Measurements from ENCODE around the gene MYO5C. TPM values are rescaled to one million over a fixed set of nuclear protein-coding genes. Genes with fewer than 3 reads are reported as not detected.

MYO5C gene
- total and polyA plus RNA-seq, 3 donors from 2014 or later, result 9.3 to 47.6 (median 40.0) TPM

- H3K36me3 ChIP-seq (ENCODE audit: low read depth, missing control alignments), result no peaks in the 10 kb centered on the region
- peaks cover 25% of the 10 kb centered on the region for H3K4me1 ChIP-seq
- no peak overlapping the region for H3K27ac ChIP-seq
- H3K9me3 ChIP-seq, result no peaks in the 10 kb centered on the region
- no peak for TF ChIP-seq CTCF (IDR thresholded peaks at IDR 0.05)
- no peak for TF ChIP-seq POLR2A (IDR thresholded peaks at IDR 0.05)
- 77 to 88% methylated on average over 4 of the region's 4 CpGs for WGBS, 2 donors
- H3K27me3 ChIP-seq, result no peaks in the 10 kb centered on the region
- no peak for DNase-seq
- intact Hi-C loops (cut with DNase I; ENCODE audit: low total_unique reads), result no loop called here
- H3K4me3 ChIP-seq, result no peak overlapping the region
Observed at GRCh38 chr15:52291204-52291603, 4.4 kb downstream of the MYO5C start.

- peaks cover 22% of the 10 kb centered on the region for H3K4me1 ChIP-seq
- no peak overlapping the region for H3K27ac ChIP-seq
- DNase-seq, result no peak
- WGBS, 2 donors, result 92 to 93% methylated on average over 3 of the region's 3 CpGs
- H3K27me3 ChIP-seq, result no peaks in the 10 kb centered on the region
- no peak overlapping the region for H3K4me3 ChIP-seq
- H3K9me3 ChIP-seq, result no peaks in the 10 kb centered on the region
- no peaks in the 10 kb centered on the region for H3K36me3 ChIP-seq (ENCODE audit: low read depth, missing control alignments)
- no peak for TF ChIP-seq POLR2A (IDR thresholded peaks at IDR 0.05)
- no peak for TF ChIP-seq CTCF (IDR thresholded peaks at IDR 0.05)
- intact Hi-C loops (cut with DNase I; ENCODE audit: low total_unique reads), result no loop called here
Observed at GRCh38 chr15:52290800-52291199, 4.8 kb downstream of the MYO5C start.

- no peak overlapping the region for H3K4me3 ChIP-seq
- peaks cover 20% of the 10 kb centered on the region for H3K4me1 ChIP-seq
- H3K9me3 ChIP-seq, result no peaks in the 10 kb centered on the region
- no peaks in the 10 kb centered on the region for H3K27me3 ChIP-seq
- TF ChIP-seq POLR2A (IDR thresholded peaks at IDR 0.05) (no peak), CTCF (IDR thresholded peaks at IDR 0.05) (no peak)
- intact Hi-C loops (cut with DNase I; ENCODE audit: low total_unique reads), result no loop called here
- WGBS, 2 donors, result 47 to 52% methylated on average over 4 of the region's 4 CpGs
- DNase-seq, result no peak
- H3K36me3 ChIP-seq (ENCODE audit: low read depth, missing control alignments), result no peaks in the 10 kb centered on the region
- H3K27ac ChIP-seq, result no peak overlapping the region
Observed at GRCh38 chr15:52290329-52290728, 5.3 kb downstream of the MYO5C start.

GRCh38 chr15:52289629-52290081, 5.9 kb downstream of the MYO5C start:
- peak; percentile 51 for DNase-seq
- no peaks in the 10 kb centered on the region for H3K27me3 ChIP-seq
- intact Hi-C loops (cut with DNase I; ENCODE audit: low total_unique reads), result no loop called here
- peaks cover 20% of the 10 kb centered on the region for H3K4me1 ChIP-seq
- peak overlapping the region; percentile 51 to 66 for H3K27ac ChIP-seq
- H3K36me3 ChIP-seq (ENCODE audit: low read depth, missing control alignments), result no peaks in the 10 kb centered on the region
- H3K9me3 ChIP-seq, result no peaks in the 10 kb centered on the region
- 35 to 38% methylated on average over 4 of the region's 4 CpGs for WGBS, 2 donors
- no peak for TF ChIP-seq CTCF (IDR thresholded peaks at IDR 0.05)
- no peak for TF ChIP-seq POLR2A (IDR thresholded peaks at IDR 0.05)
- no peak overlapping the region for H3K4me3 ChIP-seq

- 74 to 82% methylated on average over 5 of the region's 5 CpGs for WGBS, 2 donors
- H3K27me3 ChIP-seq, result no peaks in the 10 kb centered on the region
- H3K27ac ChIP-seq, result peak overlapping the region; percentile 51 to 66
- H3K9me3 ChIP-seq, result no peaks in the 10 kb centered on the region
- no peak overlapping the region for H3K4me3 ChIP-seq
- no peak for TF ChIP-seq CTCF (IDR thresholded peaks at IDR 0.05)
- no peak for TF ChIP-seq POLR2A (IDR thresholded peaks at IDR 0.05)
- no peaks in the 10 kb centered on the region for H3K36me3 ChIP-seq (ENCODE audit: low read depth, missing control alignments)
- H3K4me1 ChIP-seq, result peaks cover 23% of the 10 kb centered on the region
- intact Hi-C loops (cut with DNase I; ENCODE audit: low total_unique reads), result no loop called here
- no peak for DNase-seq
Observed at GRCh38 chr15:52288986-52289385, 6.6 kb downstream of the MYO5C start.

Measured in testis (tissue), 3 donors.